Calu3 (cell line): ENCODE measurements around the gene ABRACL. TPM values are rescaled to one million over a fixed set of nuclear protein-coding genes. Genes with fewer than 3 reads are reported as not detected.

ENCODE experiments used
- Bru-seq: library from RNA; stranded (reverse); fragments of 400-500 nt; gene quantifications from one replicate; lab custom pipeline; 2021; lab: Mats Ljungman, UMichigan
- BruChase-seq, 2 experiments: library from RNA; stranded (reverse); fragments of 400-500 nt; gene quantifications; one replicate each; lab custom pipeline; 2021; lab: Mats Ljungman, UMichigan
- BruUV-seq: library from RNA; stranded (reverse); fragments of 400-500 nt; replicated peaks from 2 replicates; lab custom pipeline; 2021; lab: Mats Ljungman, UMichigan
- CTCF ChIA-PET: fragments of 300-600 bp; sonication (Branson Sonifier 250); formaldehyde crosslinking; loops from one replicate; lab custom pipeline; 2022; ENCODE audit warnings: antibody characterized with exemption; lab: Charles Lee
- DNase-seq: peaks from one replicate; pipeline ENCODE4 v3.0.0; 2022
- H3K27ac Mint-ChIP-seq: one replicate; pipeline ENCODE4 v1.8.0; 2022; ENCODE audit warnings: mixed read lengths; ENCODE audit not compliant: unreplicated experiment
- H3K27me3 Mint-ChIP-seq: one replicate; pipeline ENCODE4 v1.8.0; 2022; ENCODE audit warnings: mixed read lengths; ENCODE audit not compliant: unreplicated experiment
- H3K36me3 Mint-ChIP-seq: one replicate; pipeline ENCODE4 v1.8.0; 2022; ENCODE audit warnings: mild to moderate bottlenecking, moderate library complexity, mixed read lengths; ENCODE audit not compliant: insufficient read depth, unreplicated experiment
- H3K4me1 Mint-ChIP-seq: one replicate; pipeline ENCODE4 v1.8.0; 2022; ENCODE audit warnings: mild to moderate bottlenecking, low read depth, mixed read lengths; ENCODE audit not compliant: unreplicated experiment
- H3K4me3 Mint-ChIP-seq: one replicate; pipeline ENCODE4 v1.8.0; 2022; ENCODE audit warnings: mild to moderate bottlenecking, low read depth, moderate library complexity, mixed read lengths; ENCODE audit not compliant: unreplicated experiment
- H3K9me3 Mint-ChIP-seq: one replicate; pipeline ENCODE4 v1.8.0; 2022; ENCODE audit warnings: low read depth, mixed read lengths; ENCODE audit not compliant: unreplicated experiment
- intact Hi-C: fragments of 100-400 bp; cut with micrococcal nuclease; formaldehyde crosslinking; loops from one replicate; pipeline ENCODE4 v1.10.0; 2022; ENCODE audit not compliant: unreplicated experiment
- long read RNA-seq: library from polyadenylated mRNA; stranded (forward); transcript quantifications from one replicate; pipeline ENCODE4 v2.0.0, GENCODE V29; 2022
- total RNA-seq: library from RNA; stranded (reverse); gene quantifications from 2 replicates; pipeline ENCODE4 v1.2.3, GENCODE V29; 2022
- TF ChIP-seq, protein P1 (sequence below): fragments of 200-600 bp; IDR thresholded peaks from one replicate; pipeline ENCODE4 v1.8.0; 2022; ENCODE audit warnings: antibody characterized with exemption; ENCODE audit not compliant: unreplicated experiment

Gene ABRACL, protein sequence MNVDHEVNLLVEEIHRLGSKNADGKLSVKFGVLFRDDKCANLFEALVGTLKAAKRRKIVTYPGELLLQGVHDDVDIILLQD
- 36.1 and 40.4 TPM in 2 replicates for total RNA-seq
- Bru-seq, nascent RNA: percentile 66 among the genes with signal in this experiment
- percentile 75 among the genes with signal in this experiment for BruChase-seq, experiment 1, labeled RNA remaining after a 6-hour chase
- BruChase-seq, experiment 2, labeled RNA remaining after a 2-hour chase: percentile 59 among the genes with signal in this experiment
- long read RNA-seq, transcript ABRACL-201 (3 exons, 845 nt): major isoform, 64 of 66 reads
- long read RNA-seq, partial matches to known transcripts: 0 of 66 reads
- long read RNA-seq, other reads (novel, unspliced or antisense): 2 of 66 reads

DNA sequence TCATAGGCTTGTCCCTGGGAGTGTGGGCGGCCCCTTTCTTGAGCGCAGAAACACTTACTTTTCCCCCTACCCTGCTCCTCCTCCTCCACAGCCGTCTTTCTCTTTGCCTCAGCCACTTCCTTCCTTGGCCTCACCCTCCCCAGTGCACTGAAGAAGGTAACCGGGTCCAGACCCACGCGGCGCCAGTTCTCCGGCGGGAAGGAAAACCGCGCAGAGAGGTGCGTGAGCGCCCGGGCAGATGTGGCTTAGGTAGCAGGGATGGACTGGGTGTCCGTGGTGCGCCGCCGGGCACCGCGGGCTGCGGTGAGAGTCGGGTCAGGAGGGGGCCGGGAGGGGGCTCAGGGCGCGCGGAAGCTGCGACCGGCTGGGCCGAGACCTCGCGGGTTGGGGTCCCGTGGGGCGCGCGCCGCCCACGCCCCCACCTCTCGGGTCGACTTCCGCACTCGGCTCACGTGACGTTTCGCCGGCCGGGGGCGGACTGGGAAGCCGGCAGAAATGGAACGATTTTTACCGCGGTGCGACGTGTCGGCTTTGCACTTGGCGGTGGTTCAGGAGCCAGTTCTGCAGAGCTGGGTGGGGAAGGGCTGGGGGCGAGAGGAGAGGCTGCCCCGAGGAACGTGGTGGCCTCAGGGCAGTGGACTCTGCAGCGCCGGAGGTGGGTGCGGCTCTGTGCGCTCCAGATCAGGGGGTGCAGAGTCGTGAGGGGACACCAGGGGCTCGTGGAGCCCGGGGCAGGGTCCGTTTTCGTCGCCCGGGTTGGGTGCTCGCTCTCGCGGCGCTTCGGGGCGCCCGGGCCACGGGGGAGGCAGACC, at the start of gene ABRACL:
TSS of gene ABRACL (plus strand) at position 88 of the 812 bp plus-strand sequence. CDS start 5,416 bp downstream, outside the sequence.
- Mint-ChIP-seq H3K36me3 (peaks cover 19% of the 10 kb centered on the region), H3K4me3 (no peak within 1 kb of the TSS), H3K27me3 (no peaks in the 10 kb centered on the region), H3K4me1 (peaks cover 22% of the 10 kb centered on the region), H3K27ac (peak within 1 kb of the TSS; percentile 87), H3K9me3 (no peaks in the 10 kb centered on the region)
- CTCF ChIA-PET: no interaction called here
- no TSS peak for BruUV-seq
- peak; percentile 62 for DNase-seq
- TF ChIP-seq, protein P1, sequence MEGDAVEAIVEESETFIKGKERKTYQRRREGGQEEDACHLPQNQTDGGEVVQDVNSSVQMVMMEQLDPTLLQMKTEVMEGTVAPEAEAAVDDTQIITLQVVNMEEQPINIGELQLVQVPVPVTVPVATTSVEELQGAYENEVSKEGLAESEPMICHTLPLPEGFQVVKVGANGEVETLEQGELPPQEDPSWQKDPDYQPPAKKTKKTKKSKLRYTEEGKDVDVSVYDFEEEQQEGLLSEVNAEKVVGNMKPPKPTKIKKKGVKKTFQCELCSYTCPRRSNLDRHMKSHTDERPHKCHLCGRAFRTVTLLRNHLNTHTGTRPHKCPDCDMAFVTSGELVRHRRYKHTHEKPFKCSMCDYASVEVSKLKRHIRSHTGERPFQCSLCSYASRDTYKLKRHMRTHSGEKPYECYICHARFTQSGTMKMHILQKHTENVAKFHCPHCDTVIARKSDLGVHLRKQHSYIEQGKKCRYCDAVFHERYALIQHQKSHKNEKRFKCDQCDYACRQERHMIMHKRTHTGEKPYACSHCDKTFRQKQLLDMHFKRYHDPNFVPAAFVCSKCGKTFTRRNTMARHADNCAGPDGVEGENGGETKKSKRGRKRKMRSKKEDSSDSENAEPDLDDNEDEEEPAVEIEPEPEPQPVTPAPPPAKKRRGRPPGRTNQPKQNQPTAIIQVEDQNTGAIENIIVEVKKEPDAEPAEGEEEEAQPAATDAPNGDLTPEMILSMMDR: no peak
- intact Hi-C loops: loop anchor here (5.0 kb wide), 1 partner anchor 42 kb away; the partner anchor contains the start of gene REPS1

DNA sequence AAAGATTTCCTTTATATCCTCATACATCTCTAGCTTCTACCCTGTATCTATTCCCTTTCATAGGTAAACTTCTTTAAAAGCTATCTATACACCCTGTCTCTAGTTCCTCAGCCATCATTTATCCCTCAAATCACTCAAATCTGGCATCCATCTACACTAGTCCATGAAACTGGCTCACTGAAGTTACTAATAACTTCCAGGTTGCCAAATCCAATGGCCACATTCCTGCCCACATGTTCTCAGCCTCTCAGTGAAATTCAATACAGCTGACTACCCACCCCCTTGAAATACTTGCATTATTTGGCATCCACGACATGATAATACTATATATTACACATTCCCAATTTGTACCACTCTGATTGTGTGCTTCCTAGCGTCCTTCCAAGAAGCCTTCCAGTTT, 49.2 kb upstream of the ABRACL start:
- Mint-ChIP-seq H3K27ac (no peak overlapping the region), H3K9me3 (no peaks in the 10 kb centered on the region), H3K4me1 (peaks cover 9% of the 10 kb centered on the region), H3K27me3 (no peaks in the 10 kb centered on the region), H3K36me3 (no peaks in the 10 kb centered on the region), H3K4me3 (no peak overlapping the region)
- BruUV-seq: no TSS peak
- TF ChIP-seq, protein P1: no peak
- CTCF ChIA-PET: interaction anchor here (0.6 kb wide), 1 partner anchor 26 kb away, joined by 4 read pairs; no protein-coding TSS in a partner anchor
- DNase-seq: no peak
- intact Hi-C loops: no loop called here

DNA sequence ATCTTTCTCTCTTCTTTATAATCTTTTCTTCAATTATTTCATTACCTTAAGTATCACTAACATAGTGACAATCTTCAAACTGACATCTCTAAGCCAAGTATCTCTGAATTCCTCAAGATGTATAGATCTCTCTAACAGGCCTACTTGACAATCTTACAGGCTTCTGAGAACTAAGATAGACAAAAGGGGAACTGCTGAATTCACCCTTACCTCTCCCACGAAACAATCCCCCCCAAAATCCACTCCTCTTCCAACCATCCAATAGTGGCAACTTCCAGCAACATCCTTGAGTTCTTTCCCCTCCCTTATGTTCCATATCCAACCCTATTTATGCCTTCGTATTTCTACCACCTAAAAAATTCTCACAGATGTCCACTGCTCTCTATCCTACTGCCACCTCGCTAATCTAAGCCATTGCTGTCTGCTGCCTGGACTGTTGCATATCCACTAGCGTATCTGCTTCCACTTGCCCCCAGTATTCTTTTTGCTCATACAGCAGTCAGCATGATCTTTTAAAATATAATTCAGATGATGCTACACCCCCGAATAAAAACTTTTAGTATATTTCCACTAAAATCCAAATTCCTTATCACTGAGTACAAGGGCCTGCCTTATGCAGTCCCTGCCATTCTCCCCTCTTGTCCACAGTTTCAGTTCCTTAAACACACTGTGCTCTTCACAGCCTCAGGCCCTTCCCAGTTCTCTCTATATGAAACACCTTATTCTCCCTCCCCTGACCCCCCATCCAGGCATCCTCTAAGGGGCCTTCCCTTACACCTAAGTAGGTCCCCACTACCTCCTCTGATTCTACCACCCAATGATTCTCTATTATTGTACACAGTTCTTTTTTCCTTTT, 48.5 kb upstream of the ABRACL start:
- no TSS peak for BruUV-seq
- H3K36me3 Mint-ChIP-seq: no peaks in the 10 kb centered on the region
- intact Hi-C loops: no loop called here
- peaks cover 9% of the 10 kb centered on the region for H3K4me1 Mint-ChIP-seq
- H3K27me3 Mint-ChIP-seq: no peaks in the 10 kb centered on the region
- H3K9me3 Mint-ChIP-seq: no peaks in the 10 kb centered on the region
- H3K27ac Mint-ChIP-seq: no peak overlapping the region
- CTCF ChIA-PET: interaction anchor here (0.6 kb wide), 1 partner anchor 27 kb away, joined by 4 read pairs; no protein-coding TSS in a partner anchor
- H3K4me3 Mint-ChIP-seq: no peak overlapping the region
- no peak for DNase-seq
- TF ChIP-seq, protein P1: no peak

DNA sequence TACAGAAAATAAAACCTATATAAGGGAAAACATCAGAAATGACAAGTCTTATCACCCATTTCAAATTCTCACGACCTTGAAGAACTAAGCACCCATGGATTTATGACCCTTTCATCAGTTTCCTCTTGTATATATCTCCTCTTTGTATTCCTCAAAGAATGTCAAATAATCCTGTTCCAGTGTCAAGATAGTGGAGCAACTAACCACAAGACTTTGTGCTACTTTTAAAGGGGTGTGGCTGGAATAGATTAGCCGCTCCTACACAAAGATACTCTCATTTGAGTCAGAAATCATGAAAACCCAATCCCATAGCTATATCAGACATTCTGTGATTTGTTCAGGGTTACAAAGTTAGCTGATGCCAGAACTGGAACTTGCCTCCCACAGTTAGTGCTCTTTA, 47.1 kb upstream of the ABRACL start:
- Mint-ChIP-seq H3K4me1 (peaks cover 9% of the 10 kb centered on the region), H3K4me3 (no peak overlapping the region), H3K36me3 (no peaks in the 10 kb centered on the region), H3K27ac (no peak overlapping the region), H3K27me3 (no peaks in the 10 kb centered on the region), H3K9me3 (no peaks in the 10 kb centered on the region)
- intact Hi-C loops: no loop called here
- BruUV-seq: no TSS peak
- no peak for DNase-seq
- CTCF ChIA-PET: no interaction called here
- TF ChIP-seq, protein P1: no peak
